Neural cell (in vitro differentiated cells): ENCODE measurements around the gene PTPRD. TPM values are rescaled to one million over a fixed set of nuclear protein-coding genes. Genes with fewer than 3 reads are reported as not detected.

ENCODE experiments used
- H2AFZ ChIP-seq: fragments of 200-600, 300-800 bp; sonication (generic), shearing (Covaris generic); 2 replicates; pipeline ENCODE4 v1.6.0; 2014; ENCODE audit warnings: low read depth, mild to moderate bottlenecking, antibody characterized with exemption, low read length, moderate library complexity
- H3F3A ChIP-seq: fragments of 200-600 bp; shearing (Covaris generic); 2 replicates; pipeline ENCODE4 v1.6.1; 2016; ENCODE audit warnings: mild to moderate bottlenecking, moderate library complexity, mixed read lengths, antibody characterized with exemption, low read length; ENCODE audit not compliant: insufficient read depth, poor library complexity, severe bottlenecking
- H3K27ac ChIP-seq: fragments of 200-600, 300-800 bp; sonication (generic), shearing (Covaris generic); 2 replicates; pipeline ENCODE4 v1.5.1; 2014; ENCODE audit warnings: mild to moderate bottlenecking, low read length, moderate library complexity
- H3K27me3 ChIP-seq: fragments of 300-800, 200-600 bp; sonication (generic), shearing (Covaris generic); 2 replicates; pipeline ENCODE4 v1.6.0; 2014; ENCODE audit warnings: mild to moderate bottlenecking, low read depth, low read length, moderate library complexity; ENCODE audit not compliant: insufficient read depth
- H3K36me3 ChIP-seq: fragments of 300-800, 200-600 bp; sonication (generic), shearing (Covaris generic); 2 replicates; pipeline ENCODE4 v1.5.1; 2014; ENCODE audit warnings: mild to moderate bottlenecking, antibody characterized with exemption, low read length, moderate library complexity; ENCODE audit not compliant: insufficient read depth
- H3K4me2 ChIP-seq: fragments of 300-800, 200-600 bp; sonication (generic), shearing (Covaris generic); 2 replicates; pipeline ENCODE4 v1.6.0; 2014; ENCODE audit warnings: mild to moderate bottlenecking, low read length
- H3K4me3 ChIP-seq: fragments of 300-800, 200-600 bp; sonication (generic), shearing (Covaris generic); 2 replicates; pipeline ENCODE4 v1.5.1; 2014; ENCODE audit warnings: mild to moderate bottlenecking, low read length, moderate library complexity
- H3K79me2 ChIP-seq: fragments of 200-600 bp; shearing (Covaris generic); replicated peaks from 2 replicates; pipeline ENCODE4 v1.6.0; 2014; ENCODE audit warnings: mild to moderate bottlenecking, low read length, moderate library complexity; ENCODE audit not compliant: insufficient read depth
- H3K9ac ChIP-seq: fragments of 300-800, 200-600 bp; sonication (generic), shearing (Covaris generic); 2 replicates; pipeline ENCODE4 v1.6.1; 2016; ENCODE audit warnings: mild to moderate bottlenecking, low read length, mixed read lengths
- H3K9me2 ChIP-seq: fragments of 200-600 bp; shearing (Covaris generic); 2 replicates; pipeline ENCODE4 v1.6.1; 2016; ENCODE audit warnings: mild to moderate bottlenecking, low read length, mixed read lengths; ENCODE audit not compliant: insufficient read depth
- H3K9me3 ChIP-seq: fragments of 200-600, 300-800 bp; sonication (generic), shearing (Covaris generic); 2 replicates; pipeline ENCODE4 v1.6.1; 2016; ENCODE audit warnings: mild to moderate bottlenecking, mixed run types, low read length, moderate library complexity, mixed read lengths
- H4K20me1 ChIP-seq: fragments of 200-600 bp; shearing (Covaris generic); 2 replicates; pipeline ENCODE4 v1.6.1; 2016; ENCODE audit warnings: mild to moderate bottlenecking, mixed run types; ENCODE audit not compliant: insufficient read depth
- CTCF ChIP-seq: fragments of 450-650 bp; IDR thresholded peaks from 2 replicates; pipeline ENCODE4 v1.5.1; 2014; ENCODE audit warnings: antibody characterized with exemption, mild to moderate bottlenecking, moderate library complexity; ENCODE audit not compliant: poor library complexity, severe bottlenecking
- EP300 ChIP-seq: fragments of 450-650 bp; conservative IDR thresholded peaks from 2 replicates; pipeline ENCODE4 v1.6.1; 2014; ENCODE audit warnings: antibody characterized with exemption, mild to moderate bottlenecking, moderate library complexity; ENCODE audit not compliant: poor library complexity, severe bottlenecking
- EZH2 ChIP-seq: fragments of 200-600, 300-800 bp; shearing (Covaris generic), sonication (generic); IDR thresholded peaks from 2 replicates; pipeline ENCODE4 v1.6.1; 2014; ENCODE audit warnings: antibody characterized with exemption, low read length, borderline replicate concordance, mild to moderate bottlenecking; ENCODE audit not compliant: insufficient read depth, poor library complexity, severe bottlenecking
- MXI1 ChIP-seq: fragments of 450-650 bp; conservative IDR thresholded peaks from 2 replicates; pipeline ENCODE4 v1.6.1; 2014; ENCODE audit warnings: antibody characterized with exemption, mild to moderate bottlenecking; ENCODE audit not compliant: poor library complexity, severe bottlenecking
- POLR2AphosphoS5 ChIP-seq: IDR thresholded peaks from 2 replicates; pipeline ENCODE4 v1.6.1; 2012
- RAD21 ChIP-seq: fragments of 450-650 bp; conservative IDR thresholded peaks from 2 replicates; pipeline ENCODE4 v1.6.1; 2014; ENCODE audit warnings: antibody characterized with exemption, mild to moderate bottlenecking, moderate library complexity
- REST ChIP-seq: IDR thresholded peaks from 2 replicates; pipeline ENCODE4 v1.6.1; 2012; ENCODE audit warnings: borderline replicate concordance
- SMC3 ChIP-seq: fragments of 450-650 bp; conservative IDR thresholded peaks from 2 replicates; pipeline ENCODE4 v1.6.1; 2014; ENCODE audit warnings: antibody characterized with exemption, mild to moderate bottlenecking, moderate library complexity; ENCODE audit not compliant: poor library complexity
- TAF1 ChIP-seq: IDR thresholded peaks from 2 replicates; pipeline ENCODE4 v1.6.1; 2012; ENCODE audit warnings: low read depth
- polyA plus RNA-seq: library from polyadenylated mRNA; depleted of rRNA; stranded (reverse); fragments of >200 nt; gene quantifications from 2 replicates; pipeline ENCODE4 v1.2.3, GENCODE V29; 2014

Gene PTPRD
- polyA plus RNA-seq, 1 donor from 2014 or later: 143 TPM

- H3K27ac ChIP-seq: no peak overlapping the region
- H3K4me3 ChIP-seq: no peak overlapping the region
- no peaks in the 10 kb centered on the region for H3F3A ChIP-seq
- TF ChIP-seq CTCF: no peak
- no peak for TF ChIP-seq RAD21
- TF ChIP-seq EP300: no peak
- TF ChIP-seq MXI1: no peak
- no peak overlapping the region for H3K4me2 ChIP-seq
- H4K20me1 ChIP-seq: no peaks in the 10 kb centered on the region
- no peaks in the 10 kb centered on the region for H3K9me2 ChIP-seq
- no peaks in the 10 kb centered on the region for H3K9me3 ChIP-seq
- no peak overlapping the region for H3K9ac ChIP-seq
- H3K36me3 ChIP-seq: no peaks in the 10 kb centered on the region
- H3K27me3 ChIP-seq: no peaks in the 10 kb centered on the region
- no peak overlapping the region for H2AFZ ChIP-seq
- no peaks in the 10 kb centered on the region for H3K79me2 ChIP-seq
Observed at GRCh38 chr9:10168241-10168640, 444.6 kb downstream of the PTPRD start.

- no peak overlapping the region for H3K9ac ChIP-seq
- no peaks in the 10 kb centered on the region for H3K9me2 ChIP-seq
- H3K36me3 ChIP-seq: no peaks in the 10 kb centered on the region
- H4K20me1 ChIP-seq: no peaks in the 10 kb centered on the region
- TF ChIP-seq TAF1 (no peak), MXI1 (no peak)
- no peaks in the 10 kb centered on the region for H3K27me3 ChIP-seq
- H3K27ac ChIP-seq: no peak overlapping the region
- no peak overlapping the region for H2AFZ ChIP-seq
- H3K4me2 ChIP-seq: no peak overlapping the region
- no peaks in the 10 kb centered on the region for H3K79me2 ChIP-seq
- no peaks in the 10 kb centered on the region for H3K9me3 ChIP-seq
- no peak overlapping the region for H3K4me3 ChIP-seq
- no peaks in the 10 kb centered on the region for H3F3A ChIP-seq
Observed at GRCh38 chr9:10148796-10149195, 464.0 kb downstream of the PTPRD start.

GRCh38 chr9:10146517-10147331 is 466.1 kb downstream of the PTPRD start:
- Histone ChIP-seq H3K9ac (no peak overlapping the region), H4K20me1 (no peaks in the 10 kb centered on the region)
- no peak for TF ChIP-seq SMC3
- no peak for TF ChIP-seq EP300
- TF ChIP-seq RAD21: no peak
- no peak for TF ChIP-seq CTCF
- no peak for TF ChIP-seq TAF1
- no peak for TF ChIP-seq MXI1
- TF ChIP-seq REST: no peak
- TF ChIP-seq EZH2: no peak
- no peak for TF ChIP-seq POLR2AphosphoS5

More at GRCh38 chr9:10146517-10147331, 466.1 kb downstream of the PTPRD start:
- no peaks in the 10 kb centered on the region for H3K27me3 ChIP-seq
- H3K36me3 ChIP-seq: no peaks in the 10 kb centered on the region
- H3K27ac ChIP-seq: no peak overlapping the region
- no peak overlapping the region for H3K4me2 ChIP-seq
- no peak overlapping the region for H2AFZ ChIP-seq
- H3F3A ChIP-seq: no peaks in the 10 kb centered on the region
- no peaks in the 10 kb centered on the region for H3K9me2 ChIP-seq
- no peaks in the 10 kb centered on the region for H3K79me2 ChIP-seq
- H3K9me3 ChIP-seq: no peaks in the 10 kb centered on the region
- no peak overlapping the region for H3K4me3 ChIP-seq
